Body of pancreas (tissue), 4 donors: ENCODE data around the gene IRF2BP1. TPM values are rescaled to one million over a fixed set of nuclear protein-coding genes. Genes with fewer than 3 reads are reported as not detected.
A peak's percentile ranks its signal among the peaks of the same experiment; 100 is the strongest.

Experiments
- ATAC-seq: fragments of 150-250 bp; one replicate; pipeline ENCODE4 v1.9.1; 2016
- DNase-seq, 4 donors: peaks; one replicate each; pipeline ENCODE4 v3.0.0-alpha.2; 2019
- H3K27ac ChIP-seq, 4 donors: fragments of 200-600 bp; sonication (generic); 1 replicate in 3 of 4; 2 replicates in 1 of 4; pipeline versions ENCODE4 v1.5.1 to v1.6.1; 2016 to 2019; ENCODE audit warnings: mild to moderate bottlenecking in 1 of 4, mixed read lengths in 1 of 4, moderate library complexity in 1 of 4
- H3K27me3 ChIP-seq, 2 donors: fragments of 200-600 bp; sonication (generic); one replicate each; pipeline ENCODE4 v1.6.0; 2016; ENCODE audit warnings: mild to moderate bottlenecking in 1 of 2
- H3K36me3 ChIP-seq, 2 donors: fragments of 200-600 bp; sonication (generic); replicated peaks in 1 of 2; 2 replicates each; pipeline ENCODE4 v1.5.1; 2016; ENCODE audit warnings: low read depth in 2 of 2; ENCODE audit not compliant: insufficient read depth in 1 of 2
- H3K4me1 ChIP-seq: fragments of 200-600 bp; sonication (generic); one replicate; pipeline ENCODE4 v1.6.0; 2016
- H3K4me3 ChIP-seq, 2 donors: fragments of 200-600 bp; sonication (generic); 1 replicate in 1 of 2; 2 replicates in 1 of 2; pipeline ENCODE4 v1.5.1; 2016 to 2019
- H3K9me3 ChIP-seq, 3 donors: fragments of 200-600 bp; sonication (generic); 1 replicate in 2 of 3; 2 replicates in 1 of 3; pipeline ENCODE4 v1.5.1; 2016
- CTCF ChIP-seq, 7 experiments: fragments of 450-650 bp in 4 of 7; fragments of 200-600 bp in 3 of 7; sonication (generic) in 3 of 7; IDR thresholded peaks; one replicate each; pipeline ENCODE4 v1.5.1; 2016 to 2019; ENCODE audit warnings: antibody characterized with exemption in 7 of 7
- POLR2A ChIP-seq, 3 donors: fragments of 450-650 bp; IDR thresholded peaks; one replicate each; pipeline ENCODE4 v1.6.1; 2016; ENCODE audit warnings: antibody characterized with exemption in 3 of 3, mild to moderate bottlenecking in 2 of 3
- WGBS, 2 donors: methylation state at CpG; one replicate each; pipeline ENCODE4 v1.1.5; 2017; 5-methylcytosine and 5-hydroxymethylcytosine counted together
- intact Hi-C: fragments of 100-400 bp; cut with DNase I; formaldehyde crosslinking; loops from one replicate; pipeline ENCODE4 v1.15.1; 2023
- total RNA-seq, 2 donors: library from RNA; depleted of rRNA; stranded (reverse); fragments of >200 nt; gene quantifications; one replicate each; pipeline ENCODE4 v1.1.0, GENCODE V29; 2016

IRF2BP1 gene
- total RNA-seq, 2 donors from 2014 or later: 24.1 to 25.1 TPM

GRCh38 chr19:45854167-45854778 is 31.7 kb downstream of the IRF2BP1 start:
- H3K27ac ChIP-seq: no peak overlapping the region
- 88 to 93% methylated on average over 9 to 10 of the region's 16 CpGs for WGBS, 2 donors
- no peaks in the 10 kb centered on the region for H3K27me3 ChIP-seq
- no peak for DNase-seq
- H3K9me3 ChIP-seq: no peaks in the 10 kb centered on the region
- H3K36me3 ChIP-seq: peaks cover 0 to 31% of the 10 kb centered on the region in 2 donors
- intact Hi-C loops: no loop called here
- no peak for ATAC-seq
- H3K4me3 ChIP-seq: no peak overlapping the region
- H3K4me1 ChIP-seq: no peaks in the 10 kb centered on the region
- no peak for TF ChIP-seq POLR2A (IDR thresholded peaks at IDR 0.05)
- no peak for TF ChIP-seq CTCF (IDR thresholded peaks at IDR 0.05)

GRCh38 chr19:45852983-45853382 is 33.0 kb downstream of the IRF2BP1 start:
- 73 to 88% methylated on average over 5 to 7 of the region's 7 CpGs for WGBS, 2 donors
- Histone ChIP-seq H3K36me3 (peaks cover 4 to 43% of the 10 kb centered on the region in 2 donors), H3K4me1 (no peaks in the 10 kb centered on the region), H3K27me3 (no peaks in the 10 kb centered on the region), H3K27ac (no peak overlapping the region), H3K4me3 (no peak overlapping the region), H3K9me3 (no peaks in the 10 kb centered on the region)
- no peak for TF ChIP-seq CTCF (IDR thresholded peaks at IDR 0.05)
- no peak for TF ChIP-seq POLR2A (IDR thresholded peaks at IDR 0.05)
- ATAC-seq: no peak
- intact Hi-C loops: no loop called here
- no peak for DNase-seq

- no peak for ATAC-seq
- DNase-seq: no peak
- WGBS, 2 donors: 88 to 93% methylated on average over 10 of the region's 10 CpGs
- no peak overlapping the region for H3K4me3 ChIP-seq
- no peaks in the 10 kb centered on the region for H3K4me1 ChIP-seq
- no peaks in the 10 kb centered on the region for H3K27me3 ChIP-seq
- no peak overlapping the region for H3K27ac ChIP-seq
- intact Hi-C loops: no loop called here
- peaks cover 4 to 49% of the 10 kb centered on the region in 2 donors for H3K36me3 ChIP-seq
- no peaks in the 10 kb centered on the region for H3K9me3 ChIP-seq
- no peak for TF ChIP-seq POLR2A (IDR thresholded peaks at IDR 0.05)
- no peak for TF ChIP-seq CTCF (IDR thresholded peaks at IDR 0.05)
These were observed 33.7 kb downstream of the IRF2BP1 start for GRCh38 chr19:45852145-45852750.

DNA sequence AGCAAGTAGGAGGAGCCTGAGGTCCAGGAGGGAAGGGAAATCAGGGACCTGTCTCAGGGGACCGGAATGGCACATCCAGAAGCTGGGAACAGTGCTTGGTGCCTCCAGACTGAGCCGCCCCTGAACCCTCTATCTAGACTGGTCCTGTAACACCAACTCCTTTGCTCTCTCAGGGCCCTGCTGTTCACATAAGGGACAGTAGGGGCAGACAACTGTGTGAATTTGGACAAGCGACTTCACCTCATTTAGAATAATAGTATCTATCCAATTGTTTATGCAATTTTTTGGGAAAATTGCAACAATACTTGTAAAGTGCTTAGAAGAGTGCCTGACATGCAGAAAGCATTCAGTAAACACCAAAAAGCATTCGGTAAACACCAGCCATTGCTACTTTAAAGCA is 37.0 kb downstream of the IRF2BP1 start:
- 89 to 100% methylated on average over 4 of the region's 4 CpGs for WGBS, 2 donors
- Histone ChIP-seq H3K27ac (no peak overlapping the region), H3K9me3 (no peaks in the 10 kb centered on the region), H3K4me1 (no peaks in the 10 kb centered on the region), H3K36me3 (peaks cover 4 to 61% of the 10 kb centered on the region in 2 donors), H3K4me3 (no peak overlapping the region), H3K27me3 (no peaks in the 10 kb centered on the region)
- no peak for ATAC-seq
- TF ChIP-seq CTCF (IDR thresholded peaks at IDR 0.05) (peak in 1 of 7 experiments; percentile 6), POLR2A (IDR thresholded peaks at IDR 0.05) (no peak)
- no peak for DNase-seq
- intact Hi-C loops: no loop called here

DNA sequence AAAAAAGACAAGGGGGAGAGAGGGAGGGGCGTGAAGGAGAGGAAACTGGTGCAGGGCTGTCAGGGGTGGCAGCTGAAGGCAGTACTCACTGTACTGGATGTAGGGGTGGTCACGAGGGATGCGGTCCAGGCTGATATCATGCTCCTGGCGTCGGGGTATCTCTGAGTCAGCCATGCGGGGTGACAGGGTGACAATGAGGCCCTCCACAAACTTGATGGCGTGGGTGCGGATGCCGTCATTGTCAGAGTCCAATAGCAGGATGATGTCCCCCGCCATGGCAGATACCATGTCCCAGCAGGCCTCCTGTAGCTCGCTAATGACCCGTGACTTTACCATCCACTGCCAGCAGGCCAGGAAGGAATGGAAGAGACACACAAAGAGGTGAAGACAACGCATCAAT is 38.3 kb downstream of the IRF2BP1 start:
- Histone ChIP-seq H3K4me1 (no peaks in the 10 kb centered on the region), H3K4me3 (no peak overlapping the region), H3K27ac (no peak overlapping the region), H3K36me3 (peaks cover 9 to 64% of the 10 kb centered on the region in 2 donors), H3K9me3 (no peaks in the 10 kb centered on the region), H3K27me3 (no peaks in the 10 kb centered on the region)
- 89 to 96% methylated on average over 7 to 13 of the region's 13 CpGs for WGBS, 2 donors
- TF ChIP-seq CTCF (IDR thresholded peaks at IDR 0.05): no peak
- no peak for TF ChIP-seq POLR2A (IDR thresholded peaks at IDR 0.05)
- ATAC-seq (no peak), DNase-seq (no peak)
- intact Hi-C loops: no loop called here
